GM19240 (cell line): ENCODE results near the gene SEMA3A.

ENCODE experiments used
- DNase-seq: peaks from one replicate; pipeline ENCODE4 v3.0.0; 2011; ENCODE audit warnings: low spot score; ENCODE audit not compliant: insufficient read length

SEMA3A gene

GRCh38 chr7:83936056-83936708 is 258.4 kb downstream of the SEMA3A start:
- no peak for DNase-seq

GRCh38 chr7:83934118-83934734 is 260.4 kb downstream of the SEMA3A start:
- DNase-seq, result no peak

GRCh38 chr7:83931968-83932367 is 262.6 kb downstream of the SEMA3A start:
- no peak for DNase-seq

- no peak for DNase-seq
Observed at GRCh38 chr7:83930262-83930661, 264.3 kb downstream of the SEMA3A start.

- no peak for DNase-seq
Observed at GRCh38 chr7:83925860-83926259, 268.7 kb downstream of the SEMA3A start.

- no peak for DNase-seq
Observed at GRCh38 chr7:83921941-83922607, 272.5 kb downstream of the SEMA3A start.

- no peak for DNase-seq
Observed at GRCh38 chr7:83921271-83921940, 273.2 kb downstream of the SEMA3A start.

GRCh38 chr7:83918142-83918541 is 276.4 kb downstream of the SEMA3A start:
- no peak for DNase-seq

GRCh38 chr7:83913174-83913573 is 281.4 kb downstream of the SEMA3A start:
- no peak for DNase-seq

GRCh38 chr7:83908526-83908925 is 286.1 kb downstream of the SEMA3A start:
- DNase-seq, result no peak
